ENCODE measurements around the gene CEP85L.
A peak's percentile ranks its signal among the peaks of the same experiment; 100 is the strongest.

Gene CEP85L

DNA sequence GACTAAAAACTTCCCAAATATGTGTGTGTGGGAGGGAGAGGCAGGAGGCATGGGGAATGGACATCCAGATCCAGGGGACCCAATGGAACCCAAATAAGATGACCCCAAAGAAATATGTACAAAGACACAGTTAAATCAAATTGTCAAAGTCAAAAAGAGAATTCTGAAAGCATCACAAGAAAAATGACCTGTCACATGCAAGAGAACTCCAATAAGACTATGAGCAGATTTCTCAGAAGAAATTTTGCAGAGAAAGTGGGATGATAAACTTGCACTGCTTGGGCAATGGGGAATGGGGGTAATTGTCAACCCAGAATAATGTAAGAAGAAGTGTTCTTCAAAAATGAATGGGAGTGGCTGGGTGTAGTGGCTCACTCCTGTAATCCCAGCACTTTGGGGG is 162.8 kb downstream of the CEP85L start:
- Histone ChIP-seq H3K36me3 (ENCODE audit: insufficient read depth, low read length) (peaks cover 60% of the 10 kb centered on the region), H3K4me1 (ENCODE audit: insufficient read depth, low read length) (no peaks in the 10 kb centered on the region), H2AFZ (ENCODE audit: low read depth, low read length) (no peak overlapping the region), H3K9me3 (ENCODE audit: insufficient read depth, low read length, severe bottlenecking) (peaks cover 16% of the 10 kb centered on the region), H3K4me2 (ENCODE audit: insufficient read depth, low read length) (no peak overlapping the region), H3K4me3 (ENCODE audit: low read depth in 1 of 2, low read length in 2 of 2) (no peak overlapping the region), H3K27me3 (ENCODE audit: insufficient read depth, low read length, poor library complexity) (no peaks in the 10 kb centered on the region), H3K27ac (ENCODE audit: low read length) (no peak overlapping the region), H4K20me1 (ENCODE audit: insufficient read depth, low read length) (no peaks in the 10 kb centered on the region), H3K9ac (ENCODE audit: low read depth, low read length) (no peak overlapping the region), H3K79me2 (ENCODE audit: insufficient read depth, low read length) (no peaks in the 10 kb centered on the region)
- TF ChIP-seq, protein P1, sequence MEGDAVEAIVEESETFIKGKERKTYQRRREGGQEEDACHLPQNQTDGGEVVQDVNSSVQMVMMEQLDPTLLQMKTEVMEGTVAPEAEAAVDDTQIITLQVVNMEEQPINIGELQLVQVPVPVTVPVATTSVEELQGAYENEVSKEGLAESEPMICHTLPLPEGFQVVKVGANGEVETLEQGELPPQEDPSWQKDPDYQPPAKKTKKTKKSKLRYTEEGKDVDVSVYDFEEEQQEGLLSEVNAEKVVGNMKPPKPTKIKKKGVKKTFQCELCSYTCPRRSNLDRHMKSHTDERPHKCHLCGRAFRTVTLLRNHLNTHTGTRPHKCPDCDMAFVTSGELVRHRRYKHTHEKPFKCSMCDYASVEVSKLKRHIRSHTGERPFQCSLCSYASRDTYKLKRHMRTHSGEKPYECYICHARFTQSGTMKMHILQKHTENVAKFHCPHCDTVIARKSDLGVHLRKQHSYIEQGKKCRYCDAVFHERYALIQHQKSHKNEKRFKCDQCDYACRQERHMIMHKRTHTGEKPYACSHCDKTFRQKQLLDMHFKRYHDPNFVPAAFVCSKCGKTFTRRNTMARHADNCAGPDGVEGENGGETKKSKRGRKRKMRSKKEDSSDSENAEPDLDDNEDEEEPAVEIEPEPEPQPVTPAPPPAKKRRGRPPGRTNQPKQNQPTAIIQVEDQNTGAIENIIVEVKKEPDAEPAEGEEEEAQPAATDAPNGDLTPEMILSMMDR (IDR thresholded peaks at IDR 0.05; ENCODE audit: borderline replicate concordance, extremely low read depth, low read length, poor library complexity, severe bottlenecking) = no peak
- TF ChIP-seq EZH2 (IDR thresholded peaks at IDR 0.05; ENCODE audit: borderline replicate concordance, low read depth, low read length, severe bottlenecking) = no peak
- no peak for ATAC-seq (ENCODE audit: insufficient read depth, low read depth)
- no peak for DNase-seq

- no peaks in the 10 kb centered on the region for H3K79me2 ChIP-seq (ENCODE audit: insufficient read depth, low read length)
- H3K4me2 ChIP-seq (ENCODE audit: insufficient read depth, low read length) = no peak overlapping the region
- H4K20me1 ChIP-seq (ENCODE audit: insufficient read depth, low read length) = no peaks in the 10 kb centered on the region
- no peak overlapping the region for H2AFZ ChIP-seq (ENCODE audit: low read depth, low read length)
- ATAC-seq (ENCODE audit: insufficient read depth, low read depth) (0 out of 3 replicates have a peak, but pooled peaks have one; percentile 7), DNase-seq (no peak)
- TF ChIP-seq, protein P1 (IDR thresholded peaks at IDR 0.05; ENCODE audit: borderline replicate concordance, extremely low read depth, low read length, poor library complexity, severe bottlenecking) = no peak
- no peak for TF ChIP-seq EZH2 (IDR thresholded peaks at IDR 0.05; ENCODE audit: borderline replicate concordance, low read depth, low read length, severe bottlenecking)
- H3K36me3 ChIP-seq (ENCODE audit: insufficient read depth, low read length) = peaks cover 54% of the 10 kb centered on the region
- no peak overlapping the region for H3K4me3 ChIP-seq (ENCODE audit: low read depth in 1 of 2, low read length in 2 of 2)
- no peaks in the 10 kb centered on the region for H3K27me3 ChIP-seq (ENCODE audit: insufficient read depth, low read length, poor library complexity)
- no peak overlapping the region for H3K9ac ChIP-seq (ENCODE audit: low read depth, low read length)
- H3K27ac ChIP-seq (ENCODE audit: low read length) = no peak overlapping the region
- H3K9me3 ChIP-seq (ENCODE audit: insufficient read depth, low read length, severe bottlenecking) = peaks cover 13% of the 10 kb centered on the region
- no peaks in the 10 kb centered on the region for H3K4me1 ChIP-seq (ENCODE audit: insufficient read depth, low read length)
Measured at GRCh38 chr6:118485601-118486550, 165.5 kb downstream of the CEP85L start.

DNA sequence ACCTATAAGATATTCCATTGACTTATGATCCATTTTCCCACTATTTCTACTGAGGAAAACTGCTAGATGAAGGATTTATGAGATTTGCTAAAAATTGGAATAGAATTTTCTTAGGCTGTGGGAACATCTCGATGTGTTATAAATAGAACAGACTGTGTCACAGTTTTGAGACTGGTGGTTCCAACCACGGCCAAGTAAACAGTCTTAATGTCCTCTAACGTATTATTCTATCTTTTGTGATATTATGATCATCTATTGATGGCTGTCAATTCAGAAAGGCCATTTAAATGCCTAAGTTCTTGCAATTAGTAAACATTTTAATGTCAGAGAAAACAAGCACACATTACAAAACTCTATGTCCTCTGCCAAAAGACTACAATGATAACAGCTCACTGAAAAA is 174.8 kb downstream of the CEP85L start:
- no peak for DNase-seq
- Histone ChIP-seq H3K4me1 (ENCODE audit: insufficient read depth, low read length) (no peaks in the 10 kb centered on the region), H3K27ac (ENCODE audit: low read length) (no peak overlapping the region), H4K20me1 (ENCODE audit: insufficient read depth, low read length) (no peaks in the 10 kb centered on the region), H3K4me2 (ENCODE audit: insufficient read depth, low read length) (no peak overlapping the region), H3K36me3 (ENCODE audit: insufficient read depth, low read length) (peaks cover 39% of the 10 kb centered on the region; the same call in 1 of the 2 replicates), H3K9ac (ENCODE audit: low read depth, low read length) (no peak overlapping the region), H2AFZ (ENCODE audit: low read depth, low read length) (no peak overlapping the region), H3K27me3 (ENCODE audit: insufficient read depth, low read length, poor library complexity) (no peaks in the 10 kb centered on the region), H3K9me3 (ENCODE audit: insufficient read depth, low read length, severe bottlenecking) (no peaks in the 10 kb centered on the region), H3K79me2 (ENCODE audit: insufficient read depth, low read length) (no peaks in the 10 kb centered on the region), H3K4me3 (ENCODE audit: low read depth in 1 of 2, low read length in 2 of 2) (no peak overlapping the region)
- TF ChIP-seq EZH2 (IDR thresholded peaks at IDR 0.05; ENCODE audit: borderline replicate concordance, low read depth, low read length, severe bottlenecking) = no peak
- no peak for ATAC-seq (ENCODE audit: insufficient read depth, low read depth)

DNA sequence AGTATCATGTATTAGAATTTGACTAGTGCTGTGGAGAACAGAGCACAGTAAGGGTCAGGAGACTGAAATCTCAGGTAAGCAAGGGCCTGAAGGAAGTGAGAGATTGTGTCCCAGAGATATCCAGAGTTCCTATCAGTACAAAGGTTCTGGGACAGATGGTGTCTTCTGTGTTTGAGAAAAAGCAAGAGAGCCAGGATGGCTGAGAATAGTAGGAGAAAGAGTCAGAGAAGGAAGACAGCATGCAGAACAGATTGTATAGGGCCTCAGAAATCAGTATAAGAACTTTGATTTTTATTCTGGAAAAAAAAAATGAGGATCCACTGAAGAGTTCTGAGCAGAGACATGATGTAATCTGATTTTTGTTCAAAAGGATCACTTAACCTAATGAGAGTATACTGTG is 178.1 kb downstream of the CEP85L start:
- ATAC-seq (ENCODE audit: insufficient read depth, low read depth) (no peak), DNase-seq (no peak)
- no peaks in the 10 kb centered on the region for H3K9me3 ChIP-seq (ENCODE audit: insufficient read depth, low read length, severe bottlenecking)
- no peak overlapping the region for H3K9ac ChIP-seq (ENCODE audit: low read depth, low read length)
- H3K4me1 ChIP-seq (ENCODE audit: insufficient read depth, low read length) = no peaks in the 10 kb centered on the region
- no peak overlapping the region for H3K27ac ChIP-seq (ENCODE audit: low read length)
- H3K79me2 ChIP-seq (ENCODE audit: insufficient read depth, low read length) = no peaks in the 10 kb centered on the region
- TF ChIP-seq EZH2 (IDR thresholded peaks at IDR 0.05; ENCODE audit: borderline replicate concordance, low read depth, low read length, severe bottlenecking) = no peak
- TF ChIP-seq, protein P1 (IDR thresholded peaks at IDR 0.05; ENCODE audit: borderline replicate concordance, extremely low read depth, low read length, poor library complexity, severe bottlenecking) = no peak
- no peak overlapping the region for H2AFZ ChIP-seq (ENCODE audit: low read depth, low read length)
- no peak overlapping the region for H3K4me3 ChIP-seq (ENCODE audit: low read depth in 1 of 2, low read length in 2 of 2)
- H3K4me2 ChIP-seq (ENCODE audit: insufficient read depth, low read length) = no peak overlapping the region
- H3K27me3 ChIP-seq (ENCODE audit: insufficient read depth, low read length, poor library complexity) = no peaks in the 10 kb centered on the region
- H3K36me3 ChIP-seq (ENCODE audit: insufficient read depth, low read length) = peaks cover 33% of the 10 kb centered on the region
- H4K20me1 ChIP-seq (ENCODE audit: insufficient read depth, low read length) = no peaks in the 10 kb centered on the region
